Measurements from ENCODE around the gene ANKRD44.

ANKRD44 gene

GRCh38 chr2:197165020-197165419, 145.6 kb downstream of the ANKRD44 start:
- no peak overlapping the region for H3K4me3 ChIP-seq (ENCODE audit: low read depth, low read length)
- no peak for DNase-seq (ENCODE audit: low read depth)

- H3K4me3 ChIP-seq (ENCODE audit: low read depth, low read length), result peak overlapping the region; percentile 29
- no peak for DNase-seq (ENCODE audit: low read depth)
These were observed 146.3 kb downstream of the ANKRD44 start for GRCh38 chr2:197164141-197164754.

- no peak for DNase-seq (ENCODE audit: low read depth)
These were observed 146.9 kb downstream of the ANKRD44 start for GRCh38 chr2:197163712-197164140.

GRCh38 chr2:197161774-197162173, 148.8 kb downstream of the ANKRD44 start:
- DNase-seq (ENCODE audit: low read depth), result no peak
- H3K4me3 ChIP-seq (ENCODE audit: low read depth, low read length), result no peak overlapping the region

More at GRCh38 chr2:197163712-197164140, 146.9 kb downstream of the ANKRD44 start:
- H3K4me3 ChIP-seq (ENCODE audit: low read depth, low read length), result no peak overlapping the region

GRCh38 chr2:197159661-197160211, 150.8 kb downstream of the ANKRD44 start:
- no peak overlapping the region for H3K4me3 ChIP-seq (ENCODE audit: low read depth, low read length)

GRCh38 chr2:197158591-197159550, 151.7 kb downstream of the ANKRD44 start:
- H3K4me3 ChIP-seq (ENCODE audit: low read depth, low read length), result no peak overlapping the region
- DNase-seq (ENCODE audit: low read depth), result no peak

More at GRCh38 chr2:197159661-197160211, 150.8 kb downstream of the ANKRD44 start:
- no peak for DNase-seq (ENCODE audit: low read depth)

- no peak for DNase-seq (ENCODE audit: low read depth)
- H3K4me3 ChIP-seq (ENCODE audit: low read depth, low read length), result no peak overlapping the region
These were observed 152.6 kb downstream of the ANKRD44 start for GRCh38 chr2:197157879-197158537.

- no peak overlapping the region for H3K4me3 ChIP-seq (ENCODE audit: low read depth, low read length)
- DNase-seq (ENCODE audit: low read depth), result no peak
These were observed 153.8 kb downstream of the ANKRD44 start for GRCh38 chr2:197156771-197157170.

GRCh38 chr2:197152451-197153228, 157.9 kb downstream of the ANKRD44 start:
- DNase-seq (ENCODE audit: low read depth), result no peak
- H3K4me3 ChIP-seq (ENCODE audit: low read depth, low read length), result no peak overlapping the region

- H3K4me3 ChIP-seq (ENCODE audit: low read depth, low read length), result no peak overlapping the region
- DNase-seq (ENCODE audit: low read depth), result no peak
These were observed 161.0 kb downstream of the ANKRD44 start for GRCh38 chr2:197149546-197149945.

GRCh38 chr2:197148401-197148800, 162.2 kb downstream of the ANKRD44 start:
- no peak overlapping the region for H3K4me3 ChIP-seq (ENCODE audit: low read depth, low read length)
- no peak for DNase-seq (ENCODE audit: low read depth)

- no peak for DNase-seq (ENCODE audit: low read depth)
- H3K4me3 ChIP-seq (ENCODE audit: low read depth, low read length), result no peak overlapping the region
These were observed 162.6 kb downstream of the ANKRD44 start for GRCh38 chr2:197147942-197148341.

- no peak for DNase-seq (ENCODE audit: low read depth)
- no peak overlapping the region for H3K4me3 ChIP-seq (ENCODE audit: low read depth, low read length)
These were observed 163.6 kb downstream of the ANKRD44 start for GRCh38 chr2:197146995-197147394.

GRCh38 chr2:197145471-197146056, 165.0 kb downstream of the ANKRD44 start:
- no peak overlapping the region for H3K4me3 ChIP-seq (ENCODE audit: low read depth, low read length)
- no peak for DNase-seq (ENCODE audit: low read depth)

GRCh38 chr2:197144183-197144582, 166.4 kb downstream of the ANKRD44 start:
- H3K4me3 ChIP-seq (ENCODE audit: low read depth, low read length), result no peak overlapping the region
- no peak for DNase-seq (ENCODE audit: low read depth)

- no peak overlapping the region for H3K4me3 ChIP-seq (ENCODE audit: low read depth, low read length)
- DNase-seq (ENCODE audit: low read depth), result no peak
These were observed 168.7 kb downstream of the ANKRD44 start for GRCh38 chr2:197141702-197142473.

- DNase-seq (ENCODE audit: low read depth), result no peak
- no peak overlapping the region for H3K4me3 ChIP-seq (ENCODE audit: low read depth, low read length)
These were observed 170.5 kb downstream of the ANKRD44 start for GRCh38 chr2:197140045-197140444.

- no peak for DNase-seq (ENCODE audit: low read depth)
- no peak overlapping the region for H3K4me3 ChIP-seq (ENCODE audit: low read depth, low read length)
These were observed 172.1 kb downstream of the ANKRD44 start for GRCh38 chr2:197138506-197138905.
